Activated effector memory CD4-positive, alpha-beta T cell treated with anti-CD3 and anti-CD28 coated beads, Interleukin-2, amount 50 U/mL, for 16 hours (primary cell): ENCODE data around the gene CDKN2D.
"Not testable (repeated sequence)": the region's sequence is repeated elsewhere in the genome, so short reads cannot be mapped to it uniquely, and the experiment has no call there.

ENCODE experiments used
- DNase-seq: peaks from one replicate; pipeline ENCODE4 v3.0.0-alpha.2; 2020

Gene CDKN2D

DNA sequence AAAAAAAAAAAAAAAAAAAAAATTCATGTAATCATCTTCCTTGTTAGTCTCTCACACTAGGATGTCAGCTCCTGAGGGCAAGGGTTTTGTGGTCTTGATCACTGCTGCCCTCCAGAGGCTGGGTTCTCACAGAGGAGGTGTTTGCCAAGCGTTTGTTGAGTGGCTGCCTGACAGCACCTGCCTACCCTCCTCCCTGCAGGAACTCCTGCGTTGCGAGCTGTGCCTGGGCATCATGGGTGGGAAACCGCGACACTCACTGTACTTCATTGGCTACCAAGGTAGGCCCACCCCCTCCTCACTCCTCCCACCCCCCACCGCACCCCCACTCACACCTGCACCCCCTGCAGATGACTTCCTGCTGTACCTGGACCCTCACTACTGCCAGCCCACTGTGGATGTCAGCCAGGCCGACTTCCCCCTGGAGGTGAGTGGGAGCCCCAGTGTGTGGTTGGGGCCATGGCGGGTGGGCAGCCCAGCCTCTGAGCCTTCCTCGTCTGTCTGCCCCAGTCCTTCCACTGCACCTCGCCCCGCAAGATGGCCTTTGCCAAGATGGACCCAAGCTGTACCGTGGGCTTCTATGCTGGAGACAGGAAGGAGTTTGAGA lies 17.0 kb downstream of the CDKN2D start:
- DNase-seq, result no peak

DNA sequence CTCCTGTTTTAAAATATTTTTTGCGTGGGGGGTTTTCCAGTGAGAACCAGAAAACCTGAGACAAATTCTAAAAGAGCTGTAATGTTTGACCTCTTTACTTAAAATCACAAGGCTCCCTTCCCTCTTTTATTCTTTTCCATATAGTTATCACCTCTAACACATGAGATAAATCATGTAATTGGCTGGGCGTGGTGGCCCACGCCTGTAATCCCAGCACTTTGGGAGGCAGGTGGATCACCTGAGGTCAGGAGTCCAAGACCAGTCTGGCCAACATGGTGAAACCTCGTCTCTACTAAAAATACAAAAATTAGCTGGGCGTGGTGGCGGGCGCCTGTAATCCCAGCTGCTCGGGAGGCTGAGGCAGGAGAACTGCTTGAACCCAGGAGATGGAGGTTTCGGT lies 17.8 kb downstream of the CDKN2D start:
- DNase-seq, result not testable (repeated sequence)

DNA sequence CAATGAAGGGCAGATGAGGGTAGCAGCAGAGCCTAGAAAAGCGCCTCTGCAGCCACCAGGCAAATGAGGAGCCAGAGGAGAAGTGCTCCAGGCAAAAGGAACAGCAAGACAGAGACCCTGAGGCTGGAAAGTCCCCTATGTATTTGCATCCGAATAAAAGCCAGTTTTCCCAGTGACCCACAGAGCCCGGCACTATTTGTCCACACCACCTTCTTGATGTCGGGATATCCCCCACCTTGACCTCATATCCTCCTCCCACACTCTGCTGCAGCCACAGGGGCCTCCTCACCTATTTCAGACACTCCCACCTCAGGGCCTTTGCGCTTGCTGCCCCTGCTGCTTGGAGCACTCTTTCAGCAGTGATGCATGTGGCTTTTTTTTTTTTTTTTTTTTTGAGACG lies 18.4 kb downstream of the CDKN2D start:
- DNase-seq, result no peak

DNA sequence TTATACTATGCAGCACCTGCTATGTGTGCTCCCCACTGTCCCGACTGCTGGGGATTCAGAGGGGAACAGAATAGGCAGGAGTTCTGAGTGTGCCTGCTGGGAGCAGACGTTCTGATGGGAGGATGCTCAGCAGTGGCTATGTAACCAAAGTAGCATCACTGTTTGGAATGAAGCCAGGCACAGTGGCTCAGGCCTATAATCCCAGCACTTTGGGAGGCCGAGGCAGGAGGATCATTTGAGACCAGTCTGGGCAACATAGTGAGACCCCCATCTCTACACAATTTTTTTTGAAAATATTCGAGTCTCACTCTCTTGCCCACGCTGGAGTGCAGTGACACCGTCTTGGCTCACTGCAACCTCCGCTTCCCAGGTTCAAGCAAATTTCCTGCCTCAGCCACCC lies 19.0 kb downstream of the CDKN2D start:
- no peak for DNase-seq

DNA sequence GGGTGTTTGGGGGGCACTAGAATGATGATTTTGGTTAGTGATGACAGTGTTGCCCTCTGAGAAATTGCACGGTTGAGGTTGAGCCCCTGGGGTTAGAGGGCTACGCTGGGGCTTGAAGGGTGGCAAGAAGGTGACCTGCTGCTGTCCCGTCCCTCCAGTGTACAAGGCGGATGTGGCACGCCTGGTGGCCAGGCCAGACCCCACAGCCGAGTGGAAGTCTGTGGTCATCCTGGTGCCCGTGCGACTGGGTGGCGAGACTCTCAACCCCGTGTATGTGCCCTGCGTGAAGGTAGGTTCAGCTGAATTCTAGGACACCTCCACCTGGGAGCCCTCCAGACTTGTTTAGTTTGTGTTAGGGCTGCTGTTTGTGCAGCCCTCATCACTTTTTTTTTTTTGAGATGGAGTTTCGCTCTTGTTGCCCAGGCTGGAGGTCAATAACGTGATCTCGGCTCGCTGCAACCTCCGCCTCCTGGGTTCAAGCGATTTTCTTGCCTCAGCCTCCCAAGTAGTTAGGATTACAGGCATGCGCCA lies 20.0 kb downstream of the CDKN2D start:
- DNase-seq, result no peak

DNA sequence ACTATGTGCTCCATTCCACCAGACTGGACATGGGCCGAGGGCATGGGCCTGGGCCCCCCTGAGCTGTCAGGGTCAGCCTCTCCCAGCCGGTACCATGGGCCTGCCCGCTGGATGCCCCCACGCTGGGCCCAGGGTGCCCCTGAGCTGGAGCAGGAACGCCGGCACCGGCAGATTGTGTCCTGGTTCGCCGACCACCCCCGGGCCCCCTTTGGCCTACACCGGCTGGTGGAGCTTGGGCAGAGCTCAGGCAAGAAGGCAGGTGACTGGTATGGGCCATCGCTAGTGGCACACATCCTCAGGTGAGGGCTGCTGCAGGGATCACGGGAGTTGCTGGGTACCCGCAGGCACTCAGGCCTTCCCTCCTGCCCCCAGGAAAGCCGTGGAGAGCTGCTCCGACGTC lies 22.0 kb downstream of the CDKN2D start:
- no peak for DNase-seq

DNA sequence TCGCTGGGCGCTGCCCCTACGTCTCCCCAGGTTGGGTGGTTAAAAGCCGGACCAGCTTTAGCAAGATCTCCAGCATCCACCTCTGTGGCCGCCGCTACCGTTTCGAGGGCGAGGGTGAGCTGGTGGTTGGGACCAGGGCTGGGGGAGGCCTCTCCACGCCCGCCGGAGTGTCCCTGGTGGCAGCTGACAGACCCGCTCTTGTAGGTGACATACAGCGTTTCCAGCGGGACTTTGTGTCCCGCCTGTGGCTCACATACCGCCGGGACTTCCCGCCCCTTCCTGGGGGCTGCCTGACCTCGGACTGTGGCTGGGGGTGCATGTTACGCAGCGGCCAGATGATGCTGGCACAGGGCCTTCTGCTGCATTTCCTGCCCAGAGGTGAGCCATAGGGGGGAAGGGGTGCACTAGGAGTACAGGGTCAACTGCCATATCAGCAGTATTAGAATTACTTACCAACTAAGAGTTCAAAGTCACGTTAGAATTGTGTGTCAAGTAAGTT lies 24.0 kb downstream of the CDKN2D start:
- DNase-seq, result no peak

DNA sequence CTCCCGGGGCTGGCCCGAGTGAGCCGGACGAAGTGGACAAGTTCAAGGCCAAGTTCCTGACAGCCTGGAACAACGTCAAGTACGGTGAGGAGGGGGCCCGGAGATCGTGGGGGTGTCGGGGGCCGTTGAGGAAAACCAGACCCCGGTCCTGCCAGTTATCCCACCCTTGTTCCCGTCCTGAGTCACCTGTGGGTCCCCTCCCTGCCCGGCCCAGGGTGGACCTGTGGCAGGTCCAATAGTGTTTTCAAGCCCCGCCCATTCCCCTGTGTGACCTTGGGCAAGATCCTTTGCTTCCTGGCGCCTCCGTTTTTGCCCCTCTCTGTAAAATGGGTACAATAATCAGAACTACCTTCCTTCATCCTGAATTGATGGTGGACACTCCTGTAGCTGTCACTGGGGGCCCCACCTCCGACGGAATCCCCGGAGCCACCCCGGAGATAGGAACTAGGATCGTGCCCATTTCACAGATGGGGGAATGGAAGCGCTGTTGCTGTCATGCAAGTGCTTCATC lies 24.5 kb downstream of the CDKN2D start:
- DNase-seq, result peak; percentile 71

DNA sequence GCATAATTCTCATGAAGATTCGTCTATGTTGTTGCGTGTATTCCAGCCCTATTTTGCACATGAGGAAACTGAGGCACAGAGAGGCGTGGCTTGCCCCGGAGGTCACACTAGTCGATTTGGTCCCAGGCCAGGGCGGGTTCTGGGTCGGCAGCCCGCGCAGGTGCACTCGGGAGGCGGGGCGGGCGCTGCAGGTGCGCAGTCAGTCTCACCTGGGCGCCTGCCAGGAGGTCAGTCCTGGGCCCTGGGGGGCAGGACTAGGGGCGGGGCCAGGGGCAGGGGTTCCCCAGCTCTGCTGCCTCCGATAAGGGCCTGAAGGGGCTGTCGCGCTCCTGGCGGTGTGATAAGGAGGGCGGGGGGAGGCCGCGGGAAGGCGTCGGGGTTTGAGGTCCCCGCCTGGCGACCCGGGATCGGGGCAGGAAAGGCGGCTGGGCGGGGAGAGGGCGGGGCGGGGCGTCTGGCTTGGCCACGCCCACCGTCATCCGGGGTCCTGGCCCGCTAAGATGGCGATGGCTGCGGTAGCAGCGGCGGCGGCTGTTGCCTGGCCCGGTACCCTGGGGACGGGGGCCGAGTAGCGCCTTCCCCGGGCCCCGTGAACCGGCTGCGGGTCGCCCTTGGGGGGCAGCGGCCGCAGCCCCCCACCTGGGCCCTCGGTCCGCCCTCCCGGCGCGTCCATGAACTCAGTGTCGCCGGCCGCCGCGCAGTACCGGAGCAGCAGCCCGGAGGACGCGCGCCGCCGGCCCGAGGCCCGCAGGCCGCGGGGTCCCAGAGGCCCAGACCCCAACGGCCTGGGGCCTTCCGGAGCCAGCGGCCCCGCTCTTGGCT lies 25.1 kb downstream of the CDKN2D start, which contains the start of gene ATG4D:
ATG4D (plus strand) TSS at position 485 of the 822 bp plus-strand sequence; CDS start at position 672, 187 bp downstream.
- DNase-seq, result peak; percentile 92

DNA sequence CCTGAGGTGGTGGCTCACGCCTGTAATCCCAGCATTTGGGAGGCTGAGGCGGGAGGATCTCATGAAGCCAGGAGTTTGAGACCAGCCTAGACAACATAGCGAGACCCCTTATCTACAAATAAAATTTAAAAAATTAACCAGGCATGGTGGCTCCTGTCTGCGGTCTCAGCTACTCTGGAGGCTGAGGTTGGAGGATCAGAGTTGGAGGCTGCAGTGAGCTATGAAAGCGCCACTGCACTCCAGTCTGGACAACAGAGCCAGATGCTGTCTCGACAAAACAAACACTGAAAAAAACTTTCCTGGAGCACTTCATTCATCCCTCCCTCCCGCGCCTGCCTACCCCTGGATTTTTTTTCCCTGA lies 25.7 kb downstream of the CDKN2D start:
- no peak for DNase-seq

DNA sequence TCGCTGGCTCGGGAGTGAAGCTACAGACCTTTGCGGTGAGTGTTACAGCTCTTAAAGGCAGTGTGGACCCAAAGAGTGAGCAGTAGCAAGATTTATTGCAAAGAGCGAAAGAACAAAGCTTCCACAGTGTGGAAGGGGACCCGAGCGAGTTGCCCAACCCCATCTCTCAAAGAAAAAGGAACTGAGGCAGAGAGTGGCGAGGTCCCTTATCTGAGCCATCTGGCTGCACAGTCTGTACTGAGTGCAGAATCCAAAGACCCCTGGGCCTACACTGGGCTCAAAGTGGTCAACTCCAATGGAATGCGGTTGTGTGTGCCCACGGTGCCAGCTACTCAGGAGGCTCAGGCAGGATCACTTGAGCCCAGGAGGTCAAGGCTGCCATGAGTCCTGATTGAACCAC lies 29.8 kb downstream of the CDKN2D start:
- DNase-seq, result not testable (repeated sequence)

DNA sequence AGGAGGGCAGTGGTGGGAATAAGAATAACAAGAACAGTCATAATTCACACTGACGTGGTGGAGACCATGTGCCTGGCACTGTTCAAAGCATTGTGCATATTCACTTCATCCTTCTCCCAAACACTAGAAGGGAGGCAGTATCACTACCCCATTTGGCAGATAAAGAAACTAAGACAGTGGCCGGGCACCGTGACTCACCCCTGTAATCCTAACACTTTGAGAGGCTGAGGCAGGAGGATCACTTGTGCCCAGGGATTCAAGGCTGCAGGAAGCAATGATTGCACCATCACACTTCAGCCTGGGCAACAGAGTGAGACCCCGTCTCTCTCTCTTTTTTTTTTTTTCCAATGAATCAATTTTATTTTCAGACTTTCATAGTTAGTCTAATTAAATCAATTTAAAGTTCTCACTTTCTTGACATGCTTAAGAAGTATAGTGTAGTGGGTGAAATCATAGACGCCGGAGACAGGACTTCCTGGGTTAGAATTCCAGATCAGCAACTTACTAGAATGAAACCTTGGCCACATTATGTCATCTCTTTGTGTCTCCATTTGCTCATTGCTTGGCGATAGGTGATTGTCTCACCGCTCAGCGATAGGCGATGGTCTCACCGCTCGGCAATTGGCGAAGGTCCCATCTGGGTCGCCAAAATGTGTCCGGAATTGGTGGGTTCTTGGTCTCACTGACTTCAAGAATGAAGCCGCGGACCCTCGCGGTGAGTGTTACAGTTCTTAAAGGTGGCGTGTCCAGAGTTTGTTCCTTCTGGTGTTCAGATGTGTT lies 30.4 kb downstream of the CDKN2D start:
- DNase-seq, result no peak

DNA sequence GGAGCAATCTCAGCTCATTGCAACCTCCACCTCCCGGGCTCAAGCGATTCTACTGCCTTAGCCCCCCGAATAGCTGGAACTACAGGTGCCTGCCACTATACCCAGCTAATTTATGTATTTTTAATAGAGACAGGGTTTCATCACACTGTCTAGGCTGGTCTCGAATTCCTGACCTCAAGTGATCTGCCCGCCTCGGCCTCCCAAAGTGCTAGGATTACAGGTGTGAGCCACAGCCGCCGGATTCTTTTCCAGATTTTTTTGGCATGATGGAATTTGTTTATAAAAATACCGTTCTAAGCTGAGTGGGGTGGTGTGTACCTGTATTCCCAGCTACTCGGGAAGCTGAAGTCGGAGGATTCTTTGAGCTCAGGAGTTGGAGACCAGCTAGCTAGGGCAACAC lies 31.1 kb downstream of the CDKN2D start:
- DNase-seq, result no peak

DNA sequence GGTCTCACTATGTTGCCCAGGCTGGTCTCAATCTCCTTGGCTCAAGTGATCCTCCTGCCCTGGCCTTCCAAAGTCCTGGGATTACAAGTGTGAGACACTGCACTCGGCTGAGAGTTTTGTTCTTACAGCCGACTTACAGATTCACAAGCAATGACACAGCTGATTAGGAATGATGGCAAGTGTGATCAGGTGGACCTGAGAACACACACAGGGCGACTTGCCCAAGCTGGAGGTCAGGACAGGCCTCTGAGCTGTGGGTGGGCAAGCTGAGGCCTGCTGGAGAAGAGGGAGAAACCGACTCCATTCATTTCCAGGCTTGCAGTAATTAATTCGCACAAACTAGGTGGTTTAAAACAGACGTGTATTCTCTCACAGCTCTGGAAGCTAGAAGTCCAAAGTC lies 33.2 kb downstream of the CDKN2D start:
- DNase-seq, result no peak

DNA sequence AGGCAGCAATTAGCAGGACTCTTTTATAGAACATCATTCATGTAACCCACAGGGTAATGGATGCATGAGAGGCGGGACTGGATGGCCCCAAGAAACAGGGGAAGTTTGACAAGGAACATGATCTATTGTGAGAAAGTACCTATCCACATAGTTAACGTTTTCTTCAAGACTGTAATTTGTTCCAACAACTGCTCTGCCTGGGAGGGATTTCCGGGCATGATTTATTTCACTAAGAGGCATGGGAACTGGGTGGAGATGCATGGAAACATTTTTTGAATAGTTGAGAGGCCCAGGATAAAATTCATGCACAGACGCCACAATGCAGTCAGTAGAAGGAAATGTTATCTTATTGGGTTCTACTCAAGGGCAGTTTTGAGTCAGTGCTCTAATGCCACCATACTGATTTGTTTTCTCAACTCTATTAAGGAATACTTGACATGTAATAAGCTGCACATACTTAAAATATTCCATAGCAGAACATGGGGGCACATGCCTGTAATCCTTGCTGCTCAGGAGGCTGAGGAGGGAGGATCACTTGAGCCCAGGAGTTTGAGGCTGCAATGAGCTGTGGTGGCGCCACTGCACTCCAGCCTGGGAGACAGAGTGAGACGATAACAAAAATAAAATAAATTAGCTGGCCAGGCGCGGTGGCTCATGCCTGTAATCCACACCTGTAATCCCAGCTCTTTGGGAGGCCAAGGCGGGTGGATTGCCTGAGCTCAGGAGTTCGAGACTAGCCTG lies 35.0 kb downstream of the CDKN2D start:
- no peak for DNase-seq

DNA sequence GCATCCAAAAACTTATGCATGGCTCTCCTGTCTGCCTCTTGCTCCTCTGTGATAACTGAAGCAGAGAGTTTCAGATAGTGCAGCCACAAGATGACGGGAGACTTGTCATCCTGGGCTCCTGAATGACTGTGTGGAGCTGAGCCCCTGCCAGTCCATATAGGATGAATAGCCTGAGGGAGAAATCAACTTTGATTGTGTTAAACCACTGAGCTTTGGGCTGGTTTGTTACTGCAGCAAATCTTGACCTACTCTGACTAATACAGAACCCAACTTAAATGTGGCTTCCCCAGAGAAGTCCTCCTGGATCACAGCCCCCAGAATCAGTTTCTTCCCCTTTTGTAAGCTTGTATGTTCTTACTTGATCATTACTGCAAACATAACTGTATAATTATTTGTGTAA lies 36.3 kb downstream of the CDKN2D start:
- DNase-seq, result no peak

DNA sequence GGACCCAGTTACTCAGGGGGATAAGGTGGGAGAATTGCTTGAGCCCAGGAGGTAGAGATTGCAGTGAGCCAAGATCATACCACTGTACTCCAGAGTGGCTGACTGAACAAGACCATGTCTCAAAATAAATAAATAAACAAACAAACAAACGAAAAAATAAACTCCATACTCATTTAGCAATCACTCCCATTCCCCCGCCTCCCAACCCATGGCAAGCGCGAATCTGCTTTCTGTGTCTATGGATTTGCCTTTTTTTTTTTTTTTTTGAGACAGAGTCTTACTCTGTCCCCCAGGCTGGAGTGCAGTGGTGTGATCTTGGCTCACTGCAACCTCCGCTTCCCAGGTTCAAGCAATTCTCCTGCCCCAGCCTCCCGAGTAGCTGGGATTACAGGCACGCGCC lies 41.9 kb downstream of the CDKN2D start:
- not testable (repeated sequence) for DNase-seq

DNA sequence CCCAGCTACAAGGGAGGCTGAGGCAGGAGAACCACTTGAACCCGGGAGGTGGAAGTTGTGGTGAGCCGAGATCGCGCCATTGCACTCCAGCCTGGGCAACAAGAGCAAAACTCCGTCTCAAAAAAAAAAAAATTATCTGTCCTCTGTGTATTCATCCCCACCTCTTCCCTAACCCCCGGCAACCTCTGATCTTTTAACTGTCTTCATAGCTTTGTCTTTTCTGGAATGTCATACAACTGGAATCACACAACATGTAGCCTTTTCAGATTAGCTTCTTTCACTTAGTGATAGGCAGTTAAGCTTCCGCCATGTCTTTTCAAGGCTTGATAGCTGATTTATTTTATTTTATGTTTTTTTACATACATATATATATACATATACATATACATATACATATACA lies 43.1 kb downstream of the CDKN2D start:
- DNase-seq, result no peak

DNA sequence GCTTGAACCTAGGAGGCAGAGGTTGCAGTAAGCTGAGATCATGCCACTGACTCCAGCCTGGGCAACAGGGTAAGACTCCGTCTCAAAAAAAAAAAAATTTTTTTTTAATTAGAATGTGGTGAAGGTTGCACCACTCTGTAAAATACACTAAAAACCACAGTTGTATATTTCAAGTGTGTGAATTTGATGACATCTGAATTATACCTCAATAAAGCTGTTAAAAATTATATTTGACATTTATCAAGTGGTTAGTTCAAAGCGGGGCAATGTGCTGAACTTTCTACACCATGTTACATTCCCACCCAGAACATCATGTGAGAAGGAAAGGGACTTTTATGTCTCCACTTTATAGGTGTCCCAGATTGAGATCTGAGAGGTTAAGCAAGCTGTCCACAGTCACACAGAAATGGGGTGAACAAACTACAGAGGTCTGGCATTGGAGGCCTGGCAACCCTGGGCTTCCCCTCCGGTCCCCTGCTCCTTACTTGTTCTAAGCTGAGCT lies 45.6 kb downstream of the CDKN2D start:
- DNase-seq, result no peak

DNA sequence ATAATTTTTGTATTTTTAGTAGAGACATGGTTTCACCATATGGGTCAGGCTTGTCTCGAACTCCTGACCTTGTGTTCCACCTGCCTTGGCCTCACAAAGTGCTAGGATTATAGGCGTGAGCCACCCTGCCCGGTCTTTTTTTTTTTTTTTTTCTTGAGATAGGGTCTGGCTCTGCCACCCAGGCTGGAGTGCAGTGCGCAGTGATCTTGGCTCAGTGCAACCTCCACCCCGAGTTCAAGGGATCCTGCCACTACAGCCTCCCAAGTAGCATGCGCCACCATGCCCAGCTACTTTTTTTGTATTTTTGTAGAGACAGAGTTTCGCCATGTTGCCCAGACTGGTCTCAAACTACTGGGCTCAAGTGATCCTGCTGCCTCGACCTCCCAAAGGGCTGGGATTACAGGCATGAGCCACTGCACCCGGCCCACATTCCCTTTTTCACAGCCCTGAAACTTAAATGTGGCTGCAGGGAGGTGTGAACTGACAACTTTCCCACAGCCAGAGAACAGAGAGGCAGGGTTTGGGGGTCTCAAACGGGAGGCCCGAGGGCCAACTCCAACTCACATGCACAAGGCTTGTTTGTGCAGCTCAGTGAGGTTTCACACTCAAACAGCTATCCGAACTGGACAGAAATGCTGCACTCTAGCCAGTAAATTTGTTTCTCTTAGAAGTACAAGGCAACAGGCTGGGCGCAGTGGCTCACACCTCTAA lies 47.2 kb downstream of the CDKN2D start:
- DNase-seq, result no peak

DNA sequence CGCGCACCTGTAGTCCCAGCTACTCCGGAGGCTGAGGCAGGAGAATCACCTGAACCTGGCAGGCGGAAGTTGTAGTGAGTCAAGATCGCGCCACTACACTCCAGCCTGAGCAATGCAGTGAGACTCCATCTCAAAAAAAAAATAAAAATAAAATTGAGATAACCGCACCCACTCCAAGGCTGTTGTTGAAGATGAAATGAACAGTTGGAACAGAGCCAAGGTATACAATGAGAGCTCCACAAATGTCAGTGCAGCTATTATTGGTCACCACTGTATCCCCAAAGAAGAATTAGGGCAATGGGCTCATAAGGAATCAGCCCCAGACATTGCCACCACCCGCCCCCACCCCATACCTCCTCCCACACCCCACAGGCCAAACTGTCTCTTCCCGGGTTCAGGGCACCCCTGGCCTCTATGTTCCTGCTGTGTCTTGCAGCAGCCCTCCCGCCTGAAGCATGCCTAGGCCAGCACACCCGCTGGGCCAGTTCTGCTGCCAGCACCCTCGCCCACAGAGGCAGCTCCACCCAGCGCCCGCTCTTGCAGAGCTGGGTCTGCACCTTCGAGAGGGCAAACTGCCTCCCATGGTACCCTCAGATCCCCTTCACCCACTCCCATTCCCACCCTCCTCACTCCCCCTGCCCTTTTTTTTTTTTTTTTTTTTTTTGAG lies 48.0 kb downstream of the CDKN2D start:
- DNase-seq, result no peak
